Panc1 (cell line): ENCODE measurements around the gene E2F6.

Source experiments
- POLR2AphosphoS5 ChIP-seq: IDR thresholded peaks from 2 replicates; pipeline ENCODE4 v1.6.1; 2012; ENCODE audit warnings: mild to moderate bottlenecking, low read depth, low read length, moderate library complexity
- SIN3A ChIP-seq: IDR thresholded peaks from 2 replicates; pipeline ENCODE4 v1.6.1; 2012; ENCODE audit warnings: low read depth, mild to moderate bottlenecking, low read length, moderate library complexity, borderline replicate concordance; ENCODE audit not compliant: insufficient read depth
- TCF7L2 ChIP-seq: IDR thresholded peaks from 2 replicates; pipeline ENCODE4 v1.6.1; 2011; ENCODE audit warnings: mild to moderate bottlenecking, low read depth, low read length, inconsistent platforms
- TF ChIP-seq, protein P1 (sequence below): fragments of 450-650 bp; IDR thresholded peaks from 2 replicates; pipeline ENCODE4 v1.5.1; 2017; ENCODE audit warnings: mild to moderate bottlenecking
- TF ChIP-seq, protein P2 (sequence below), 2 experiments: IDR thresholded peaks; 2 replicates each; pipeline ENCODE4 v1.6.1; 2011 to 2012; ENCODE audit warnings: low read depth in 2 of 2, control low read depth in 1 of 2, low read length in 1 of 2, mild to moderate bottlenecking in 1 of 2, moderate library complexity in 1 of 2; ENCODE audit not compliant: insufficient read depth in 1 of 2

GRCh38 chr2:11490194-11490593, 24.2 kb upstream of the E2F6 start:
- TF ChIP-seq, protein P1, sequence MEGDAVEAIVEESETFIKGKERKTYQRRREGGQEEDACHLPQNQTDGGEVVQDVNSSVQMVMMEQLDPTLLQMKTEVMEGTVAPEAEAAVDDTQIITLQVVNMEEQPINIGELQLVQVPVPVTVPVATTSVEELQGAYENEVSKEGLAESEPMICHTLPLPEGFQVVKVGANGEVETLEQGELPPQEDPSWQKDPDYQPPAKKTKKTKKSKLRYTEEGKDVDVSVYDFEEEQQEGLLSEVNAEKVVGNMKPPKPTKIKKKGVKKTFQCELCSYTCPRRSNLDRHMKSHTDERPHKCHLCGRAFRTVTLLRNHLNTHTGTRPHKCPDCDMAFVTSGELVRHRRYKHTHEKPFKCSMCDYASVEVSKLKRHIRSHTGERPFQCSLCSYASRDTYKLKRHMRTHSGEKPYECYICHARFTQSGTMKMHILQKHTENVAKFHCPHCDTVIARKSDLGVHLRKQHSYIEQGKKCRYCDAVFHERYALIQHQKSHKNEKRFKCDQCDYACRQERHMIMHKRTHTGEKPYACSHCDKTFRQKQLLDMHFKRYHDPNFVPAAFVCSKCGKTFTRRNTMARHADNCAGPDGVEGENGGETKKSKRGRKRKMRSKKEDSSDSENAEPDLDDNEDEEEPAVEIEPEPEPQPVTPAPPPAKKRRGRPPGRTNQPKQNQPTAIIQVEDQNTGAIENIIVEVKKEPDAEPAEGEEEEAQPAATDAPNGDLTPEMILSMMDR = no peak
- TF ChIP-seq SIN3A (no peak), POLR2AphosphoS5 (no peak), TCF7L2 (no peak)
- TF ChIP-seq, protein P2, sequence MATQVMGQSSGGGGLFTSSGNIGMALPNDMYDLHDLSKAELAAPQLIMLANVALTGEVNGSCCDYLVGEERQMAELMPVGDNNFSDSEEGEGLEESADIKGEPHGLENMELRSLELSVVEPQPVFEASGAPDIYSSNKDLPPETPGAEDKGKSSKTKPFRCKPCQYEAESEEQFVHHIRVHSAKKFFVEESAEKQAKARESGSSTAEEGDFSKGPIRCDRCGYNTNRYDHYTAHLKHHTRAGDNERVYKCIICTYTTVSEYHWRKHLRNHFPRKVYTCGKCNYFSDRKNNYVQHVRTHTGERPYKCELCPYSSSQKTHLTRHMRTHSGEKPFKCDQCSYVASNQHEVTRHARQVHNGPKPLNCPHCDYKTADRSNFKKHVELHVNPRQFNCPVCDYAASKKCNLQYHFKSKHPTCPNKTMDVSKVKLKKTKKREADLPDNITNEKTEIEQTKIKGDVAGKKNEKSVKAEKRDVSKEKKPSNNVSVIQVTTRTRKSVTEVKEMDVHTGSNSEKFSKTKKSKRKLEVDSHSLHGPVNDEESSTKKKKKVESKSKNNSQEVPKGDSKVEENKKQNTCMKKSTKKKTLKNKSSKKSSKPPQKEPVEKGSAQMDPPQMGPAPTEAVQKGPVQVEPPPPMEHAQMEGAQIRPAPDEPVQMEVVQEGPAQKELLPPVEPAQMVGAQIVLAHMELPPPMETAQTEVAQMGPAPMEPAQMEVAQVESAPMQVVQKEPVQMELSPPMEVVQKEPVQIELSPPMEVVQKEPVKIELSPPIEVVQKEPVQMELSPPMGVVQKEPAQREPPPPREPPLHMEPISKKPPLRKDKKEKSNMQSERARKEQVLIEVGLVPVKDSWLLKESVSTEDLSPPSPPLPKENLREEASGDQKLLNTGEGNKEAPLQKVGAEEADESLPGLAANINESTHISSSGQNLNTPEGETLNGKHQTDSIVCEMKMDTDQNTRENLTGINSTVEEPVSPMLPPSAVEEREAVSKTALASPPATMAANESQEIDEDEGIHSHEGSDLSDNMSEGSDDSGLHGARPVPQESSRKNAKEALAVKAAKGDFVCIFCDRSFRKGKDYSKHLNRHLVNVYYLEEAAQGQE (IDR thresholded peaks at IDR 0.05; ENCODE audit: insufficient read depth in 1 of 2, low read depth in 2 of 2, low read length in 1 of 2) = no peak
